NCI-H2081 treated with DMSO at 0.1 percent for 48 hours (cell line): ENCODE measurements around the gene FBLN1.
"Not testable (repeated sequence)": the region's sequence is repeated elsewhere in the genome, so short reads cannot be mapped to it uniquely, and the experiment has no call there.

ENCODE experiments used
- DNase-seq: peaks from one replicate; lab custom pipeline; 2025; lab: John Stamatoyannopoulos, UW

Gene FBLN1

GRCh38 chr22:45502215-45503049 lies at the start of gene FBLN1:
Gene FBLN1 (plus strand): TSS chr22:45502883. CDS start chr22:45502986, 103 bp downstream.
- DNase-seq: no peak

GRCh38 chr22:45453764-45454163 lies 48.9 kb upstream of the FBLN1 start:
- DNase-seq: no peak

- DNase-seq: no peak
Observed at GRCh38 chr22:45454275-45454674, 48.4 kb upstream of the FBLN1 start.

GRCh38 chr22:45455212-45455611 lies 47.5 kb upstream of the FBLN1 start:
- DNase-seq: no peak

GRCh38 chr22:45455621-45456020 lies 47.1 kb upstream of the FBLN1 start:
- DNase-seq: no peak

GRCh38 chr22:45456811-45457210 lies 45.9 kb upstream of the FBLN1 start:
- DNase-seq: no peak

GRCh38 chr22:45458532-45458931 lies 44.2 kb upstream of the FBLN1 start:
- no peak for DNase-seq

- DNase-seq: no peak
Observed at GRCh38 chr22:45459235-45459634, 43.4 kb upstream of the FBLN1 start.

GRCh38 chr22:45460288-45461109 lies 42.2 kb upstream of the FBLN1 start:
- no peak for DNase-seq

GRCh38 chr22:45462034-45462655 lies 40.5 kb upstream of the FBLN1 start:
- no peak for DNase-seq

GRCh38 chr22:45463691-45464090 lies 39.0 kb upstream of the FBLN1 start:
- DNase-seq: not testable (repeated sequence)

- no peak for DNase-seq
Observed at GRCh38 chr22:45465633-45466032, 37.0 kb upstream of the FBLN1 start.

GRCh38 chr22:45468872-45469271 lies 33.8 kb upstream of the FBLN1 start:
- no peak for DNase-seq

- no peak for DNase-seq
Observed at GRCh38 chr22:45469281-45470073, 33.2 kb upstream of the FBLN1 start.

- no peak for DNase-seq
Observed at GRCh38 chr22:45470871-45471270, 31.8 kb upstream of the FBLN1 start.

- DNase-seq: no peak
Observed at GRCh38 chr22:45472426-45472825, 30.3 kb upstream of the FBLN1 start.

GRCh38 chr22:45473626-45474237 lies 29.0 kb upstream of the FBLN1 start:
- DNase-seq: no peak

GRCh38 chr22:45475063-45475747 lies 27.5 kb upstream of the FBLN1 start:
- DNase-seq: no peak

GRCh38 chr22:45475851-45476514 lies 26.7 kb upstream of the FBLN1 start:
- no peak for DNase-seq

GRCh38 chr22:45476814-45477213 lies 25.9 kb upstream of the FBLN1 start:
- DNase-seq: no peak
